H9 (cell line): Measurements from ENCODE around the gene C1orf198. TPM values are rescaled to one million over a fixed set of nuclear protein-coding genes. Genes with fewer than 3 reads are reported as not detected.

Experiments used
- DNase-seq: peaks from one replicate; pipeline ENCODE4 v3.0.0-alpha.2; 2017
- H2AFZ ChIP-seq: one replicate; pipeline ENCODE4 v1.6.1; 2013; ENCODE audit warnings: mild to moderate bottlenecking, low read length, control low read depth, moderate library complexity
- H2AK5ac ChIP-seq: 2 replicates; pipeline ENCODE4 v1.6.1; 2013; ENCODE audit warnings: low read length, control low read depth, mixed read lengths; ENCODE audit not compliant: insufficient read length
- H2BK120ac ChIP-seq: one replicate; pipeline ENCODE4 v1.6.1; 2013; ENCODE audit warnings: low read depth, mild to moderate bottlenecking, low read length, control low read depth, inconsistent platforms; ENCODE audit not compliant: poor library complexity, severe bottlenecking
- H2BK12ac ChIP-seq: 2 replicates; pipeline ENCODE4 v1.6.1; 2013; ENCODE audit warnings: low read length, control low read depth, mixed read lengths, low read depth; ENCODE audit not compliant: insufficient read length
- H2BK15ac ChIP-seq: 2 replicates; pipeline ENCODE4 v1.6.1; 2013; ENCODE audit warnings: low read depth, low read length, control low read depth
- H2BK20ac ChIP-seq: one replicate; pipeline ENCODE4 v1.6.1; 2013; ENCODE audit warnings: low read depth, mild to moderate bottlenecking, low read length, control low read depth, inconsistent platforms; ENCODE audit not compliant: poor library complexity, severe bottlenecking
- H2BK5ac ChIP-seq: 2 replicates; pipeline ENCODE4 v1.6.1; 2013; ENCODE audit warnings: low read length, control low read depth, mixed read lengths; ENCODE audit not compliant: insufficient read length
- H3K14ac ChIP-seq: 2 replicates; pipeline ENCODE4 v1.6.1; 2013; ENCODE audit warnings: low read length, control low read depth; ENCODE audit not compliant: insufficient read depth
- H3K18ac ChIP-seq: 2 replicates; pipeline ENCODE4 v1.6.1; 2013; ENCODE audit warnings: low read depth, mild to moderate bottlenecking, mixed read lengths, low read length, control low read depth; ENCODE audit not compliant: insufficient read length
- H3K23ac ChIP-seq: 2 replicates; pipeline ENCODE4 v1.6.1; 2013; ENCODE audit warnings: low read length, control low read depth, mixed read lengths, low read depth; ENCODE audit not compliant: insufficient read length
- H3K23me2 ChIP-seq: 2 replicates; pipeline ENCODE4 v1.6.1; 2013; ENCODE audit warnings: low read depth, mild to moderate bottlenecking, mixed read lengths, low read length, control low read depth; ENCODE audit not compliant: insufficient read length, poor library complexity, severe bottlenecking
- H3K27ac ChIP-seq: 2 replicates; pipeline ENCODE4 v1.5.1; 2013; ENCODE audit warnings: low read length, control low read depth, mixed read lengths, low read depth; ENCODE audit not compliant: insufficient read length
- H3K27me3 ChIP-seq: 2 replicates; pipeline ENCODE4 v1.6.1; 2013; ENCODE audit warnings: low read length, control low read depth, inconsistent platforms; ENCODE audit not compliant: insufficient read depth
- H3K4ac ChIP-seq: 2 replicates; pipeline ENCODE4 v1.6.1; 2013; ENCODE audit warnings: low read depth, mild to moderate bottlenecking, control low read depth, inconsistent platforms, low read length, moderate library complexity
- H3K4me1 ChIP-seq: 2 replicates; pipeline ENCODE4 v1.6.1; 2013; ENCODE audit warnings: low read length, control low read depth, inconsistent platforms; ENCODE audit not compliant: insufficient read depth
- H3K4me2 ChIP-seq: 2 replicates; pipeline ENCODE4 v1.6.1; 2013; ENCODE audit warnings: low read length, control low read depth, mixed read lengths; ENCODE audit not compliant: insufficient read length, insufficient read depth
- H3K56ac ChIP-seq: 2 replicates; pipeline ENCODE4 v1.6.1; 2013; ENCODE audit warnings: low read depth, mild to moderate bottlenecking, mixed read lengths, low read length, control low read depth; ENCODE audit not compliant: insufficient read length
- H3K79me1 ChIP-seq: 2 replicates; pipeline ENCODE4 v1.6.1; 2013; ENCODE audit warnings: low read depth, mild to moderate bottlenecking, moderate library complexity, low read length, control low read depth, inconsistent platforms; ENCODE audit not compliant: insufficient read depth, poor library complexity, severe bottlenecking
- H3K79me2 ChIP-seq: 2 replicates; pipeline ENCODE4 v1.6.1; 2013; ENCODE audit warnings: low read length, control low read depth, inconsistent platforms; ENCODE audit not compliant: insufficient read depth
- H3K9ac ChIP-seq: 2 replicates; pipeline ENCODE4 v1.6.1; 2013; ENCODE audit warnings: low read length, control low read depth, mixed read lengths; ENCODE audit not compliant: insufficient read length; ENCODE audit errors: extremely low read depth
- H3K9me3 ChIP-seq: one replicate; pipeline ENCODE4 v1.6.1; 2013; ENCODE audit warnings: low read depth, low read length, inconsistent platforms; ENCODE audit not compliant: control insufficient read depth
- H3T11ph ChIP-seq: one replicate; pipeline ENCODE4 v1.6.1; 2013; ENCODE audit warnings: mild to moderate bottlenecking, low read length, control low read depth, inconsistent platforms
- H4K20me1 ChIP-seq: one replicate; pipeline ENCODE4 v1.6.1; 2013; ENCODE audit not compliant: control insufficient read depth, insufficient read length, insufficient read depth
- H4K5ac ChIP-seq: 2 replicates; pipeline ENCODE4 v1.6.1; 2013; ENCODE audit warnings: low read depth, mild to moderate bottlenecking, mixed read lengths, low read length, control low read depth; ENCODE audit not compliant: insufficient read length
- H4K8ac ChIP-seq: replicated peaks from 2 replicates; pipeline ENCODE4 v1.6.1; 2013; ENCODE audit warnings: low read length, control low read depth, mixed read lengths, low read depth; ENCODE audit not compliant: insufficient read length
- H4K91ac ChIP-seq: 2 replicates; pipeline ENCODE4 v1.6.1; 2013; ENCODE audit warnings: low read depth, mild to moderate bottlenecking, moderate library complexity, mixed read lengths, low read length, control low read depth; ENCODE audit not compliant: insufficient read length
- H3K27ac Mint-ChIP-seq, 3 experiments: 2 replicates in 2 of 3; 3 replicates in 1 of 3; pipeline ENCODE4 v1.8.0; 2020 to 2021; ENCODE audit warnings: mixed read lengths in 3 of 3, mild to moderate bottlenecking in 1 of 3, moderate library complexity in 1 of 3
- H3K27me3 Mint-ChIP-seq: 2 replicates; pipeline ENCODE4 v1.8.0; 2021; ENCODE audit warnings: low read depth, mild to moderate bottlenecking, moderate library complexity, mixed read lengths
- H3K36me3 Mint-ChIP-seq, 3 experiments: 2 replicates in 2 of 3; 3 replicates in 1 of 3; pipeline ENCODE4 v1.8.0; 2020 to 2021; ENCODE audit warnings: low read depth in 3 of 3, mixed read lengths in 3 of 3; ENCODE audit not compliant: insufficient read depth in 1 of 3
- H3K4me1 Mint-ChIP-seq, 2 experiments: 2 replicates each; pipeline ENCODE4 v1.8.0; 2020; ENCODE audit warnings: mixed read lengths in 2 of 2
- H3K4me3 Mint-ChIP-seq, 2 experiments: 2 replicates in 1 of 2; 3 replicates in 1 of 2; pipeline ENCODE4 v1.8.0; 2020 to 2021; ENCODE audit warnings: mild to moderate bottlenecking in 2 of 2, mixed read lengths in 2 of 2, moderate library complexity in 1 of 2
- H3K9me3 Mint-ChIP-seq, 2 experiments: 2 replicates in 1 of 2; 3 replicates in 1 of 2; pipeline ENCODE4 v1.8.0; 2020; ENCODE audit warnings: mild to moderate bottlenecking in 2 of 2, mixed read lengths in 2 of 2, moderate library complexity in 1 of 2
- CTCF ChIP-seq: fragments of 200-600 bp; sonication (generic); conservative IDR thresholded peaks from 3 replicates; pipeline ENCODE4 v1.8.0; 2021; ENCODE audit warnings: antibody characterized with exemption, mild to moderate bottlenecking
- WGBS: extraction: QIAGEN DNeasy Blood & Tissue Kit; methylation state at CpG from one replicate; pipeline ENCODE4 v1.1.7; 2013; ENCODE audit warnings: missing lambda C conversion rate, low lambda C conversion rate, mixed read lengths; ENCODE audit not compliant: insufficient read length; ENCODE audit errors: extremely low coverage; 5-methylcytosine and 5-hydroxymethylcytosine counted together
- total RNA-seq: library from RNA; stranded (reverse); gene quantifications from 2 replicates; pipeline ENCODE4 v1.2.1, GENCODE V29; 2021

Gene C1orf198
- total RNA-seq, 1 experiment from 2014 or later, result 28.9 TPM

DNA sequence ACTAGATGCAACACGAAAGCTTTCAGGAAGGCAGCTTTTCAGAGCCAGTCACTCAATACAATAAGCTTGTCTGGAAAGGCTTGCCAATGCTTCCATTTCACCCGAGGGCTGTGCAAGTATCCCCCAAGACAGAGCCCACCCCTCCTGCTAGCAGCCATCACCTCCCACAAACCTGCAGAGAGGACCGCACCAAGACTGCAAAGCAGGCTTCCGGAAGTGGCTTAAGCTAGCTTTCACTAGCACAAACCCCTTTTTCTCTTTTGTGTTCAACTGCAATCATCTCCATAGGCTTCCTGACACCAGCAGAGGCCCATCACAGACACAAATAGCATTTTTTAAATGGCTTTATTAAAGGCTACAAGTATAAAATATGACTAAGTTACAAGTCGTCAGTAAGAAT, 31.5 kb downstream of the C1orf198 start:
- Histone ChIP-seq H4K5ac (no peak overlapping the region), H3K27me3 (no peaks in the 10 kb centered on the region), H3K18ac (no peak overlapping the region), H3K4me2 (no peak overlapping the region), H2BK20ac (no peak overlapping the region), H3K23ac (no peak overlapping the region), H3K9ac (no peak overlapping the region), H2AFZ (no peak overlapping the region), H3T11ph (no peak overlapping the region), H2AK5ac (no peak overlapping the region), H3K23me2 (no peaks in the 10 kb centered on the region), H4K8ac (no peak overlapping the region), H2BK12ac (no peak overlapping the region), H3K79me2 (no peaks in the 10 kb centered on the region), H3K14ac (no peak overlapping the region), H4K91ac (no peak overlapping the region), H3K56ac (no peak overlapping the region), H2BK5ac (no peak overlapping the region), H3K9me3 (no peaks in the 10 kb centered on the region), H3K4ac (no peak overlapping the region), H3K4me1 (no peaks in the 10 kb centered on the region), H2BK120ac (no peak overlapping the region), H3K27ac (no peak overlapping the region), H2BK15ac (no peak overlapping the region), H3K79me1 (no peaks in the 10 kb centered on the region), H4K20me1 (no peaks in the 10 kb centered on the region)
- peak overlapping the region in 1 of 3 experiments; percentile 19; a peak in 2 of 7 replicates for H3K27ac Mint-ChIP-seq
- H3K4me3 Mint-ChIP-seq, result no peak overlapping the region
- TF ChIP-seq CTCF, result no peak
- no peaks in the 10 kb centered on the region for H3K4me1 Mint-ChIP-seq
- peaks cover 8 to 29% (median 26%) of the 10 kb centered on the region in 3 experiments; a peak in 6 of 7 replicates for H3K36me3 Mint-ChIP-seq
- peaks cover 9% of the 10 kb centered on the region for H3K27me3 Mint-ChIP-seq
- DNase-seq, result no peak
- no CpG with 5 or more reads among the region's 5 CpGs for WGBS
- H3K9me3 Mint-ChIP-seq, result no peaks in the 10 kb centered on the region
